GM23248 (cell line): Measurements from ENCODE around the gene SLC22A5. TPM values are rescaled to one million over a fixed set of nuclear protein-coding genes. Genes with fewer than 3 reads are reported as not detected.
A peak's percentile ranks its signal among the peaks of the same experiment; 100 is the strongest.

Source experiments
- DNase-seq: peaks from one replicate; pipeline ENCODE4 v3.0.0-alpha.2; 2015
- H2AFZ ChIP-seq: fragments of 200-600 bp; sonication (generic); 2 replicates; pipeline ENCODE4 v1.6.1; 2016; ENCODE audit warnings: antibody characterized with exemption
- H3F3A ChIP-seq: fragments of 200-600 bp; sonication (generic); 2 replicates; pipeline ENCODE4 v1.6.1; 2016; ENCODE audit warnings: mild to moderate bottlenecking, antibody characterized with exemption, mixed run types; ENCODE audit not compliant: insufficient read depth
- H3K27ac ChIP-seq: fragments of 200-600 bp; sonication (generic); 2 replicates; pipeline ENCODE4 v1.5.1; 2016; ENCODE audit warnings: mild to moderate bottlenecking
- H3K27me3 ChIP-seq: fragments of 200-600 bp; sonication (generic); replicated peaks from 2 replicates; pipeline ENCODE4 v1.6.1; 2016; ENCODE audit warnings: mild to moderate bottlenecking; ENCODE audit not compliant: insufficient read depth
- H3K36me3 ChIP-seq: fragments of 200-600 bp; sonication (generic); 2 replicates; pipeline ENCODE4 v1.6.1; 2016; ENCODE audit warnings: low read depth, mild to moderate bottlenecking
- H3K4me1 ChIP-seq: fragments of 200-600 bp; sonication (generic); 2 replicates; pipeline ENCODE4 v1.6.1; 2016; ENCODE audit warnings: mild to moderate bottlenecking; ENCODE audit not compliant: insufficient read depth
- H3K4me2 ChIP-seq: fragments of 200-600 bp; sonication (generic); one replicate; pipeline ENCODE4 v1.6.1; 2016; ENCODE audit warnings: mild to moderate bottlenecking; ENCODE audit not compliant: unreplicated experiment
- H3K4me3 ChIP-seq: fragments of 200-600 bp; sonication (generic); 2 replicates; pipeline ENCODE4 v1.5.1; 2016; ENCODE audit warnings: mild to moderate bottlenecking
- H3K79me2 ChIP-seq: fragments of 200-600 bp; sonication (generic); 2 replicates; pipeline ENCODE4 v1.6.1; 2016; ENCODE audit warnings: mild to moderate bottlenecking; ENCODE audit not compliant: insufficient read depth
- H3K9ac ChIP-seq: fragments of 200-600 bp; sonication (generic); 2 replicates; pipeline ENCODE4 v1.6.1; 2016; ENCODE audit warnings: mild to moderate bottlenecking
- H3K9me2 ChIP-seq: fragments of 200-600 bp; sonication (generic); 2 replicates; pipeline ENCODE4 v1.6.1; 2016; ENCODE audit warnings: mixed run types, mild to moderate bottlenecking, moderate library complexity; ENCODE audit not compliant: insufficient read depth
- H3K9me3 ChIP-seq: fragments of 200-600 bp; sonication (generic); one replicate; pipeline ENCODE4 v1.6.1; 2017; ENCODE audit warnings: low read depth
- H4K20me1 ChIP-seq: fragments of 200-600 bp; sonication (generic); 2 replicates; pipeline ENCODE4 v1.6.0; 2016; ENCODE audit not compliant: insufficient read depth
- EZH2 ChIP-seq: fragments of 200-600 bp; sonication (generic); IDR thresholded peaks from 2 replicates; pipeline ENCODE4 v1.6.1; 2018; ENCODE audit warnings: antibody characterized with exemption, mild to moderate bottlenecking; ENCODE audit not compliant: insufficient read depth, poor library complexity, severe bottlenecking
- EZH2phosphoT487 ChIP-seq: fragments of 200-600 bp; sonication (generic); IDR thresholded peaks from 2 replicates; pipeline ENCODE4 v1.6.1; 2018; ENCODE audit warnings: antibody characterized with exemption, moderate library complexity, mild to moderate bottlenecking, low read depth; ENCODE audit not compliant: insufficient read depth
- WGBS, 2 experiments: methylation state at CpG; one replicate each; pipeline ENCODE4 v1.1.6; 2015 to 2017; ENCODE audit warnings: low lambda C conversion rate in 2 of 2, low coverage in 1 of 2; ENCODE audit errors: missing lambda C conversion rate in 2 of 2; 5-methylcytosine and 5-hydroxymethylcytosine counted together
- in situ Hi-C: fragments of 300-500 bp; cut with MboI; formaldehyde crosslinking; loops from 2 replicates; pipeline ENCODE4 v1.15.0; 2020
- polyA plus RNA-seq: library from polyadenylated mRNA; unstranded; fragments of >200 nt; fragmentation: Nextera tagmentation; extraction: Ambion mirVana; gene quantifications from 2 replicates; pipeline ENCODE4 v1.2.1, GENCODE V29; 2016
- total RNA-seq: library from RNA; depleted of rRNA; stranded (reverse); fragments of >200 nt; shearing (Covaris generic); gene quantifications from 2 replicates; pipeline ENCODE4 v1.2.3, GENCODE V29; 2014

SLC22A5 gene
- total and polyA plus RNA-seq, 2 experiments from 2014 or later: 1.7 to 3.0 TPM

DNA sequence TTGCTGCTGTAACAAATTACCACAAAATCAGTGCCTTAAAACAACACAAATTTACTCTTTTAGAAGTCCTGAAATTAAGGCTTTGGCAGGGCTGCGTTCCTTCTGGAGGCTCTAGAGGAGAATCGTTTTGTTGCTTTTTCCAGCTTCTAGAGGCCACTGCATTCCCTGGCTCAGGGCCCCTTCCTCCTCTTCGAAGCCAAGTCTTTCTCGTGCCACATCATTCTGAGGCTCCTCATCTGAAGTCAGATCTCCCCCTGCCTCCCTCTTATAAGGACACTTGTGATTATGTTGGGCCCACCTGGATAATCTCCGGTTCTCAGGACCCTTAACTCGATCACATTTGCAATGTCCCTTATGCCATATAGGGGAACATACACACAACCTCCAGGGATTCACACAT, 48.0 kb downstream of the SLC22A5 start:
- Histone ChIP-seq H3K36me3 (no peaks in the 10 kb centered on the region), H4K20me1 (no peaks in the 10 kb centered on the region), H3K4me2 (no peak overlapping the region), H3K4me1 (peaks cover 26% of the 10 kb centered on the region), H3K79me2 (peaks cover 28% of the 10 kb centered on the region), H3K9ac (no peak overlapping the region), H3K27me3 (no peaks in the 10 kb centered on the region), H3K27ac (no peak overlapping the region), H3K9me2 (no peaks in the 10 kb centered on the region), H2AFZ (no peak overlapping the region), H3K9me3 (no peaks in the 10 kb centered on the region), H3K4me3 (no peak overlapping the region), H3F3A (peaks cover 26% of the 10 kb centered on the region; the same call in 1 of the 2 replicates)
- no peak for DNase-seq
- in situ Hi-C loops: no loop called here
- TF ChIP-seq EZH2phosphoT487 (no peak), EZH2 (no peak)
- WGBS, 2 experiments: 58 to 62% methylated on average over 6 of the region's 6 CpGs

DNA sequence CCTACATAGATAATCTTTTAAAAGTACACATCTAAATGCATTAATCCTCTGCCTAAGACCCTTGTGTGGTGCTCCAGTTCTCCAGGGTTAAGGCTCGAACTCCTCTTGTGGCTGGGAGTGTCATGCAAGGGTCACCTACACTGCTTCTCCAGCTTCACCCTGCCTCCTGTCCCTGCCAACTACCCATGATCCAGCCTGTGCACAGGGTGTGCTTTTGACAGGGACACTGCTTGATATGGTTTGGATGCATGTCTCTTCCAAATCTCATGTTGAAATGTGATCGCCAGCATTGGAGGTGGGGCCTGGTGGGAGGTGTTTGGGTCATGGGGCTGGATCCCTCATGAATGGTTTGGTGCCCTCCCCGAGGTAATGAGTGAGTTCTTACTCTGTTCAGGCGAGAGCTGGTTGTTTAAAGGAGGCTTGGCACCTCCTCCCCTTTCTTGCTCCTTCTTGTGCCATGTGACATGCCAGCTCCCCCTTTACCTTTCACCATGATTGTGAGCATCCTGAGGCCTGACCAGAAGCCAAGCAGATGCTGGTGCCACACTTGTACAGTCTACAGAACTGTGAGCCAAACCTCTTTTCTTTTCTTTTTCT, 48.5 kb downstream of the SLC22A5 start:
- no peaks in the 10 kb centered on the region for H3K27me3 ChIP-seq
- no peak overlapping the region for H2AFZ ChIP-seq
- no peak overlapping the region for H3K27ac ChIP-seq
- no peaks in the 10 kb centered on the region for H3K9me3 ChIP-seq
- H4K20me1 ChIP-seq: no peaks in the 10 kb centered on the region
- no peak overlapping the region for H3K4me2 ChIP-seq
- no peaks in the 10 kb centered on the region for H3K36me3 ChIP-seq
- DNase-seq: no peak
- H3K79me2 ChIP-seq: peaks cover 23% of the 10 kb centered on the region
- H3K4me1 ChIP-seq: peaks cover 27% of the 10 kb centered on the region
- 79 to 87% methylated on average over 4 of the region's 4 CpGs for WGBS, 2 experiments
- in situ Hi-C loops: no loop called here
- no peak overlapping the region for H3K9ac ChIP-seq
- H3K9me2 ChIP-seq: no peaks in the 10 kb centered on the region
- H3F3A ChIP-seq: peaks cover 22% of the 10 kb centered on the region; the same call in 1 of the 2 replicates
- TF ChIP-seq EZH2 (no peak), EZH2phosphoT487 (no peak)
- H3K4me3 ChIP-seq: no peak overlapping the region

DNA sequence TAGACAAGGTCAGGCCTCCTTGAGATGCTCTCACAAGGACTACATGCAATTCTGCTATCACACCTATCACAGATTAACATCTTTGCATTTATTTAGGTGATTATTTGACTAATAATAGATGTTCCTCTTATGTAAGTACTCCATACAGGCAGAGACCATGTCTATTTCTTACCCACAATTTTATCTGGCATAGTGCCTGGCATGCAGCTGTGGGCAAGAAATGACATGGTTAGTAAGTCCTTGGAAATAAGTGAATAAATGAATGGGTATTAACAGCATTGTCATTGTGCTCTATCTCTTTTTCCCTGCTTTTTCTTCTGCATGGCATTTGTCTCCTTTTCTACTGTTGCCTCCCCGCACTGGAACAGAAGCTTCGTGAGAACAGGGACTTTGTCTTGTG, 49.4 kb downstream of the SLC22A5 start:
- Histone ChIP-seq H3K36me3 (no peaks in the 10 kb centered on the region), H3K27ac (no peak overlapping the region), H3K27me3 (no peaks in the 10 kb centered on the region), H3F3A (peaks cover 22% of the 10 kb centered on the region; the same call in 1 of the 2 replicates), H3K4me1 (peaks cover 35% of the 10 kb centered on the region), H3K9me2 (no peaks in the 10 kb centered on the region), H3K9ac (no peak overlapping the region), H3K9me3 (no peaks in the 10 kb centered on the region), H3K4me3 (no peak overlapping the region), H2AFZ (no peak overlapping the region), H3K4me2 (no peak overlapping the region), H3K79me2 (peaks cover 23% of the 10 kb centered on the region), H4K20me1 (no peaks in the 10 kb centered on the region)
- TF ChIP-seq EZH2: no peak
- no peak for TF ChIP-seq EZH2phosphoT487
- 92 to 93% methylated on average over 2 of the region's 2 CpGs for WGBS, 2 experiments
- in situ Hi-C loops: no loop called here
- peak; percentile 24 for DNase-seq

DNA sequence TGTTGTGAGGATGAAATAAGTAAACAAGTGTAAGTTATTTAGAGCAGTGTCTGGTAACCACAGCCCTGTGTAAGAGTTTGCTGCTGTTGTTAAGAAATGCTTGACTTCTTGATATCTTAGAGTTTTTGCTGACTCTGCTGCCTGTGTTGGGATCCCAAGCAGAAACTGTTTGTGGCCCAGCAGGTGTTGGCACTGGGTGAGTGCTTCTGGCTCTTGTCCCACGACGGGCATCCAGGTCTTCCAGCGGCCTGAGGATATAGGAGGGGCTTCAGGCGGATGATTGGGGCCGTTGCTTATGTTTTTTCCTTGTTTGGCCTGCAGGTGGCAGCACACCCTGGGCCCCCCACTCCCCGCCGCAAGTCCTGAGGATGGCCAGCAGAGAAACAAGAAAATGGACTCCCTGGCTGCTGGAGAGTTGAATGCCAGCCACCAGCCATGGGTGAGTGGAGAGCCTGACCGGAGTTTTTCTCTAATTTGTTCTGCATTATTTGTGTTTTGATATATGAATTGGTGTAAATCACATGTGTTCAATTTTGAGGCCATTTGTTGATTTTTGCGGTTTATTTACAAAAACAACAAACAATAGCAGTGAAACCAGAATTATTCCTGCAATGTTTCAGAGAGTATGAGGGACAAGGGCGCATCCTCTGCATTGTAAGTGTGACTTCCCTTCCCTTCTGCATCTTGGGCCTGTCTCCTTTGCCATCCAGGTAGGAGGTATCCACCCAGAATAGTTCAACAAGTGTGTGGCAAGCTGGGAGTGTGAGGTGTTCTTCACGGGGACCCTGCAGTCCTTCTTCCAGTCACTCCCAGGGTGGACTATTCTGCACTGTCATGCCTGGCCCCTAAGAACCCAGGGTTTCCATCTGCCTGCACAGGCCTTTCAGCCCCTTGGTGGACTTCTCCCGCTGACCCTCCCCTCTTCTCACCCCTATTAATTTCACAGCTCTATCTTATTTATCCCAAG, 50.3 kb downstream of the SLC22A5 start:
- peak overlapping the region; percentile 48 for H2AFZ ChIP-seq

More for the DNA sequence above, 50.3 kb downstream of the SLC22A5 start:
- H3K9me3 ChIP-seq: no peaks in the 10 kb centered on the region
- H3F3A ChIP-seq: 0 out of 2 replicates have a peak, but pooled peaks cover 14% of the 10 kb centered on the region
- WGBS, 2 experiments: 28 to 32% methylated on average over 12 of the region's 12 CpGs
- H3K9me2 ChIP-seq: no peaks in the 10 kb centered on the region
- H3K36me3 ChIP-seq: no peaks in the 10 kb centered on the region
- H3K4me2 ChIP-seq: peak overlapping the region; percentile 20
- peaks cover 32% of the 10 kb centered on the region for H3K4me1 ChIP-seq
- peak; percentile 83 for DNase-seq
- no peak overlapping the region for H3K4me3 ChIP-seq
- H3K27ac ChIP-seq: no peak overlapping the region
- no peak overlapping the region for H3K9ac ChIP-seq
- peaks cover 23% of the 10 kb centered on the region for H3K79me2 ChIP-seq
- no peaks in the 10 kb centered on the region for H3K27me3 ChIP-seq
- TF ChIP-seq EZH2 (no peak), EZH2phosphoT487 (no peak)
- in situ Hi-C loops: no loop called here
- H4K20me1 ChIP-seq: no peaks in the 10 kb centered on the region
